HFFc6 (cell line): ENCODE results near the gene GAREM1. TPM values are rescaled to one million over a fixed set of nuclear protein-coding genes. Genes with fewer than 3 reads are reported as not detected.
"Not testable (repeated sequence)": the region's sequence is repeated elsewhere in the genome, so short reads cannot be mapped to it uniquely, and the experiment has no call there.

ENCODE experiments used
- DNase-seq: peaks from one replicate; pipeline ENCODE4 v3.0.0-alpha.2; 2018
- H3K27ac Mint-ChIP-seq: 2 replicates; pipeline ENCODE4 v1.8.0; 2020; ENCODE audit warnings: mild to moderate bottlenecking, mixed read lengths
- H3K27me3 Mint-ChIP-seq: 2 replicates; pipeline ENCODE4 v1.8.0; 2021; ENCODE audit warnings: mild to moderate bottlenecking, moderate library complexity, mixed read lengths; ENCODE audit not compliant: insufficient read depth
- H3K36me3 Mint-ChIP-seq: 2 replicates; pipeline ENCODE4 v1.8.0; 2021; ENCODE audit warnings: low read depth, mixed read lengths
- H3K4me1 Mint-ChIP-seq: 2 replicates; pipeline ENCODE4 v1.8.0; 2020; ENCODE audit warnings: low read depth, mixed read lengths
- H3K4me3 Mint-ChIP-seq: 2 replicates; pipeline ENCODE4 v1.8.0; 2020; ENCODE audit warnings: mild to moderate bottlenecking, moderate library complexity, mixed read lengths
- H3K9me3 Mint-ChIP-seq: 2 replicates; pipeline ENCODE4 v1.8.0; 2020; ENCODE audit warnings: mild to moderate bottlenecking, mixed read lengths
- long read RNA-seq: library from polyadenylated mRNA; unstranded; transcript quantifications from one replicate; pipeline ENCODE4 v2.0.0, GENCODE V29; 2019
- total RNA-seq, 6 experiments: library from RNA; stranded (reverse); fragmentation: NEBNext Ultra II Directional; extraction: Animal tissue kit (Norgen Biotek cat#: 25700); gene quantifications; 2 replicates in 1 of 6; 3 replicates in 5 of 6; pipeline ENCODE4 v1.2.3, GENCODE V29; 2021
- TF ChIP-seq, protein P1 (sequence below): fragments of 200-600 bp; sonication (generic); IDR thresholded peaks from 2 replicates; pipeline ENCODE4 v1.5.0; 2021; ENCODE audit warnings: antibody characterized with exemption, mild to moderate bottlenecking

Gene GAREM1
- under 1 TPM; 0.03 to 0.31 (median 0.08) TPM for total RNA-seq
- long read RNA-seq: 0 reads

DNA sequence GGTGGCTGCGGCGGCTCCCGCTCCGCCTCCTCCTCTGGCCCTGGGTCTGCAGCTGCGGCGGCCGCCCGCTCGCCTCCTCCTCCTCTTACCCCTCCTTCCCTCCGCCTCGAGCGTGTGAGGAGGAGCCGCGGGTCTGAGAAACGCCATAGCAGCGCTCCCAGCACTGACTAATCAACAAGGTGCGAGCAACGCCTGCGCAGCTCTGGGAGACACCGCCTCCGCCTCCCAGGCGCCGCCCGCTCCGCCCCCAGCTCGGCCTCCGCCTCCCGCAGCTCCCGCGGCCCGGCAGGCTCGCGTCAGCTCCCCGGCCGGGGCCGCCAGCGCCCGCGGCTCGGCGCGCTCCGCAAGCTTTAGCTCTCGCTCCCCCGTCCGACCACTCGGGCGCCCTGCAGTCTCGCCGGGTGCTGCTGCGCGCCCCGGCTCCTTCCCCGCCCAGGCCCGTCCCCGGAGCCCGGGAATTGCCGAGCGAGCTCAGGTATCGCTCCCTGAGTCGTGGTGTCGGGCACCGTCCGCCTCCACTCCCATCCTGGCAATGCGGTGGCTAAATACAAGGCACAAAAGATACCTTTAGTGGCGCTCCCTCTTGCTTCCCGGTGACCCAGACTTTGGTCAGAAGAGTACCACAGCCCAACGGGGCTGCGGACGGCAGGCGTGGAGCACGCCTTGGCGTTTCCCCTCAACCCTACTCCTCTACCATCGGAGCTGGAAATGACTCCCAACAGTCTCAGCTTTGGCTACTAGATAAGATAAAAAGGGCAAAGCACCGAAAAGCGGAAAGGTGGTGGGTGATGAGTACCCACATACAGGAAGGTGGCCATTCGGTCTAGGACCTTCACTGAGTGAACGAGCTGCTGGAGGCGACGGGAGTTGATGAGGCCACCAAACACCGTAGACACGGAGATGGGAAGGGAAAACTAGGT is at the start of gene GAREM1:
GAREM1 (minus strand) TSS at position 169 of the 920 bp plus-strand sequence. CDS start 454 bp downstream, outside the sequence.
- Mint-ChIP-seq H3K4me3 (peak within 1 kb of the TSS; percentile 82), H3K27me3 (peaks cover 13% of the 10 kb centered on the region), H3K9me3 (no peaks in the 10 kb centered on the region), H3K36me3 (no peaks in the 10 kb centered on the region), H3K27ac (no peak within 1 kb of the TSS), H3K4me1 (peaks cover 13% of the 10 kb centered on the region)
- TF ChIP-seq, protein P1, sequence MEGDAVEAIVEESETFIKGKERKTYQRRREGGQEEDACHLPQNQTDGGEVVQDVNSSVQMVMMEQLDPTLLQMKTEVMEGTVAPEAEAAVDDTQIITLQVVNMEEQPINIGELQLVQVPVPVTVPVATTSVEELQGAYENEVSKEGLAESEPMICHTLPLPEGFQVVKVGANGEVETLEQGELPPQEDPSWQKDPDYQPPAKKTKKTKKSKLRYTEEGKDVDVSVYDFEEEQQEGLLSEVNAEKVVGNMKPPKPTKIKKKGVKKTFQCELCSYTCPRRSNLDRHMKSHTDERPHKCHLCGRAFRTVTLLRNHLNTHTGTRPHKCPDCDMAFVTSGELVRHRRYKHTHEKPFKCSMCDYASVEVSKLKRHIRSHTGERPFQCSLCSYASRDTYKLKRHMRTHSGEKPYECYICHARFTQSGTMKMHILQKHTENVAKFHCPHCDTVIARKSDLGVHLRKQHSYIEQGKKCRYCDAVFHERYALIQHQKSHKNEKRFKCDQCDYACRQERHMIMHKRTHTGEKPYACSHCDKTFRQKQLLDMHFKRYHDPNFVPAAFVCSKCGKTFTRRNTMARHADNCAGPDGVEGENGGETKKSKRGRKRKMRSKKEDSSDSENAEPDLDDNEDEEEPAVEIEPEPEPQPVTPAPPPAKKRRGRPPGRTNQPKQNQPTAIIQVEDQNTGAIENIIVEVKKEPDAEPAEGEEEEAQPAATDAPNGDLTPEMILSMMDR: peak; percentile 69
- DNase-seq: peak; percentile 94

DNA sequence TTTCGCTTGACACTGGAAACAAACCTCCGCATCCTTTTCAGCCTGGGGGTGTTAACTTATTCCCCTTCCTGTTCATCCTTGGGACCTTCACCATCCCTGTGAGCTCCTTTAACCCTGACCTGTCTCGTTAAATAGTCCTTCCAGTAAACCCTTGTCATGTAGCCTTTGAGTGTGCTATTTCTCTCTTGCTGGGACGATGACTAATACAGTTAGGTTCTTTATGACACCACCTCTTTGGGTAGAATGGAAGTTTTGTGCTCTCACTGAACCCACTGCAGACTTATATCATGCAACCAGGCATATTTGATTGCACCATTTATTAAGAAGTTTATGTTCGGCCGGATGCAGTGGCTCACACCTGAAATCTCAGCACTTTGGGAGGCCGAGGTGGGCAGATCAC is 40.5 kb upstream of the GAREM1 start:
- no peaks in the 10 kb centered on the region; the same call in 1 of the 2 replicates for H3K27me3 Mint-ChIP-seq
- H3K4me1 Mint-ChIP-seq: no peaks in the 10 kb centered on the region
- DNase-seq: no peak

DNA sequence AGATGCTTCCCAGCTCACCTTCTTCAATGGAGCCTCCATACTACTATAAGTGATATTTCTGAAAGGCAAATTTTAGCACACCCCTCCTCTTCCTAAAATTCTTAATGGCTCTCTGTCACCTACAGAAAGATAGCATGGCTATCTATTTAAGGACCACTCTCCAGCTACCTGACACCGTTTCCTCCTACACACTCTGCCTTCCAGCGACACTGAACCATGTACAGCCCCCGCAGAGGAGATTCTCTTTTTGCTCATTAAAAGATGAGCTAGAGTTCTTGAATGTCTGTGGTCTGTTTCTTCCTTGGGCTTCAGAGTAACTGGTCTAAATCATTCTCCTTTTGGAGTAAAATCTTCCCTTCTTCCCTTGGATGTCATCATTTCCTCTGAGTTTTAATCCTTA is 38.4 kb upstream of the GAREM1 start:
- no peak for DNase-seq
- Mint-ChIP-seq H3K36me3 (no peaks in the 10 kb centered on the region), H3K4me3 (no peak overlapping the region), H3K27ac (no peak overlapping the region), H3K9me3 (peaks cover 44% of the 10 kb centered on the region), H3K4me1 (no peaks in the 10 kb centered on the region), H3K27me3 (no peaks in the 10 kb centered on the region; the same call in 1 of the 2 replicates)
- TF ChIP-seq, protein P1: no peak

More for the DNA sequence above, 40.5 kb upstream of the GAREM1 start:
- H3K9me3 Mint-ChIP-seq: peaks cover 57% of the 10 kb centered on the region
- H3K27ac Mint-ChIP-seq: no peak overlapping the region
- H3K4me3 Mint-ChIP-seq: no peak overlapping the region
- no peaks in the 10 kb centered on the region for H3K36me3 Mint-ChIP-seq
- TF ChIP-seq, protein P1: no peak

DNA sequence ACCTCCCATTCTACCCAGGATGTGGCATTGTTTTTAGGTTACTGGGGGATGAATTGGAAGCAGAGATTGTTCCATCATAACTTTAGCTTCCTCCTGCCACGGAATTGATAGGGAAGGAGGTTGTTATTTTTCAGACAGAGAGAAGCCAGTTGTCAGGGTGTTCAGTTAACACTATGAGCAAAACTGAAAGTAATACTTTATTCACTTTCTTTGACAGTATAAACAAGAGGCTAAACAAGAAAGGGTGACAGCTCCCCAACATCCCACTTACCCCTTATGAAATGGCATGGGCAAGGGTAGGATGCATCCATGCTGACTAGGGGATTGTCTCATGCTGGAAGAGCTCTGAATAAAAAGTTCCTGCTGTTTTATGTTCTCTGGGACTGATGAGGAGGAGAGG is 36.4 kb upstream of the GAREM1 start:
- Mint-ChIP-seq H3K27ac (no peak overlapping the region), H3K9me3 (peaks cover 30% of the 10 kb centered on the region), H3K27me3 (peaks cover 1% of the 10 kb centered on the region), H3K36me3 (no peaks in the 10 kb centered on the region), H3K4me3 (no peak overlapping the region), H3K4me1 (no peaks in the 10 kb centered on the region)
- TF ChIP-seq, protein P1: no peak
- no peak for DNase-seq

DNA sequence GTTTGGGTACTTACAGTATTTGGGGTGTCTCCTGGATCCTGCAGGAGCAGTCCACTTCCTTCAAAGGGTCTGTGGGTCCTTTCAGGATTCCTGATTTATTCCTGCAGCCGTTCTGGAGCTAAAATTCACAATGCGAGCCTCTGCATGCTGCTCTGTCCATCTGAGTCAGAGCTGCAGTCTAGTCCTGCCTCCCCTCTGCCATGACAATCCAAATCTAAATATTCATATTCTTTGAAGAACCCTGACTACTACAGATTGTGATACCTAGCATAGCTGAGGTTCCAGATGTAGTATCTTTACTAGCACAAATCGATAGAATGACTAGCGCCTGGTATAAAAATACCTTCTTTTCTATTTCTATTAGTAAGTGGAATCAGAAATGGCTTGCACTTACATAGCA is 31.3 kb upstream of the GAREM1 start:
- Mint-ChIP-seq H3K27me3 (peaks cover 3% of the 10 kb centered on the region; the same call in 1 of the 2 replicates), H3K4me3 (no peak overlapping the region)
- TF ChIP-seq, protein P1: no peak

DNA sequence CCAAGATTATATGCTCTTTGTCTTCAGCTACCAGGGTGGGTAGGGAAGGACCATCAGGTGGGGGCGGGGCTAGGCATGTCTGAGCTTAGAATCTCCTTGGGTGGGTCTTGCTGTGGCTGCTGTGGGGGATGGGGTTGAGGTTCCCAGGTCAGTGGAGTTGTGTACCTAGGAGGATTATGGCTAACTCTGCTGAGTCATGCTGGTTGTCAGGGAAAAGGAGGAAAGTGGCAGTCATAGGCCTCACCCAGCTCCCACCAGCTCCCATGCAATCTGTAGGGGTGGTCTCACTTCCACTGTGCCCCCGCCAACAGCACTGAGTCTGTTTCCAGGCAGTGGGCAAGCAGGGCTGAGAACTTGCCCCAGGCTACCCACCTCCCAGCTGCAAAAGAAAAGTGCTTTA is 30.6 kb upstream of the GAREM1 start:
- H3K27ac Mint-ChIP-seq, DNase-seq, H3K36me3 Mint-ChIP-seq, H3K4me1 Mint-ChIP-seq, H3K4me3 Mint-ChIP-seq, H3K27me3 Mint-ChIP-seq: not testable (repeated sequence)
- peaks cover 40% of the 10 kb centered on the region for H3K9me3 Mint-ChIP-seq

More for the DNA sequence above, 31.3 kb upstream of the GAREM1 start:
- H3K9me3 Mint-ChIP-seq: peaks cover 32% of the 10 kb centered on the region
- H3K36me3 Mint-ChIP-seq: no peaks in the 10 kb centered on the region
- H3K27ac Mint-ChIP-seq: no peak overlapping the region
- DNase-seq: no peak
- no peaks in the 10 kb centered on the region for H3K4me1 Mint-ChIP-seq
